HG03520 (cell line): ENCODE data around the gene HOXB8.

Source experiments
- ATAC-seq: cut with Tn5 transposase; IDR thresholded peaks from one replicate; pipeline ENCODE4 v1.9.1; 2021; ENCODE audit warnings: mild to moderate bottlenecking, moderate library complexity; ENCODE audit not compliant: unreplicated experiment

Gene HOXB8

GRCh38 chr17:48569674-48570324, 45.3 kb downstream of the HOXB8 start:
- no peak for ATAC-seq

GRCh38 chr17:48569240-48569582, 45.9 kb downstream of the HOXB8 start:
- ATAC-seq = no peak

- no peak for ATAC-seq
Measured at GRCh38 chr17:48568499-48569239, 46.4 kb downstream of the HOXB8 start.

- no peak for ATAC-seq
Measured at GRCh38 chr17:48567646-48568354, 47.3 kb downstream of the HOXB8 start.

GRCh38 chr17:48567209-48567608, 47.9 kb downstream of the HOXB8 start:
- no peak for ATAC-seq

GRCh38 chr17:48566717-48567116, 48.4 kb downstream of the HOXB8 start:
- no peak for ATAC-seq

- no peak for ATAC-seq
Measured at GRCh38 chr17:48565925-48566710, 49.0 kb downstream of the HOXB8 start.

- no peak for ATAC-seq
Measured at GRCh38 chr17:48565022-48565554, 50.0 kb downstream of the HOXB8 start.

- ATAC-seq = no peak
Measured at GRCh38 chr17:48564188-48565021, 50.7 kb downstream of the HOXB8 start.

- ATAC-seq = no peak
Measured at GRCh38 chr17:48563867-48564187, 51.3 kb downstream of the HOXB8 start.

GRCh38 chr17:48563385-48563838, 51.7 kb downstream of the HOXB8 start:
- ATAC-seq = no peak

GRCh38 chr17:48562934-48563333, 52.2 kb downstream of the HOXB8 start:
- no peak for ATAC-seq
